GM21360 (cell line): ENCODE data around the gene SARNP.

Source experiments
- ATAC-seq: cut with Tn5 transposase; IDR thresholded peaks from one replicate; pipeline ENCODE4 v1.9.1; 2021; ENCODE audit warnings: mild to moderate bottlenecking, moderate library complexity; ENCODE audit not compliant: unreplicated experiment

SARNP gene

DNA sequence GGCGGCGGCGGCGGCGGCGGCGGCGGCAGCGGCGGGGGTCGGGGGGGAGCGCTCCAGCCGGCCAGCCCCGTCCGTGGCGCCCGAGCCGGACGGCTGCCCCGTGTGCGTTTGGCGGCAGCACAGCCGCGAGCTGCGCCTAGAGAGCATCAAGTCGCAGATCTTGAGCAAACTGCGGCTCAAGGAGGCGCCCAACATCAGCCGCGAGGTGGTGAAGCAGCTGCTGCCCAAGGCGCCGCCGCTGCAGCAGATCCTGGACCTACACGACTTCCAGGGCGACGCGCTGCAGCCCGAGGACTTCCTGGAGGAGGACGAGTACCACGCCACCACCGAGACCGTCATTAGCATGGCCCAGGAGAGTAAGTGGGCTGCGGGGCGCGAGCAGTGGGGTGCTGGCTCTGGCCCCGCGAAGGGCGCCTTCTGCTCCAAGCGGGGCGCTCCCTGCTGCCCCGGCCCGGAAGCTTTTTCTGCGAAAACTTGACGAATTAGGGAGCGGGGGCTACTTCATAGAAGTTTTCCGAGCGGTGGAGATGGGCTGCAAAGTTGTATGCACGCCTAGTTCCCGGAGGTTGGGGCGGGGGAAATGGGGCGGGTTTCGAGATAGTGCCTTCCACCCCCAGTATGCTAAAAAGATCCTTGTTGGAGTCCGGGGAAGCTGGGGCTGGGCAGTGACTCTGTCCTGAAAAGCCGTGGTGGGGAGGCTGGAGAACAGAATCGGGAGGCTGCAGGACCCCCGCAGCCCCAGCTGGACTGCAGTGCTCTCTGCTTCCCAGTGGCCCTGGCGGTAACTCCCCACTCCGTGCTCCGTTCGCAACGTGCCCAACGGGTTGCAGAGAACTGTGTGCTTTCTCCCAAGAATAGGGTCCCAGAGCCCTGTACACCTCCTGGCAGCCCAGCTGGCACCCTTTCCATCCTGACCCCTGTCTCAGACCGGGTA is 73.9 kb downstream of the SARNP start:
- ATAC-seq: peak; percentile 46

DNA sequence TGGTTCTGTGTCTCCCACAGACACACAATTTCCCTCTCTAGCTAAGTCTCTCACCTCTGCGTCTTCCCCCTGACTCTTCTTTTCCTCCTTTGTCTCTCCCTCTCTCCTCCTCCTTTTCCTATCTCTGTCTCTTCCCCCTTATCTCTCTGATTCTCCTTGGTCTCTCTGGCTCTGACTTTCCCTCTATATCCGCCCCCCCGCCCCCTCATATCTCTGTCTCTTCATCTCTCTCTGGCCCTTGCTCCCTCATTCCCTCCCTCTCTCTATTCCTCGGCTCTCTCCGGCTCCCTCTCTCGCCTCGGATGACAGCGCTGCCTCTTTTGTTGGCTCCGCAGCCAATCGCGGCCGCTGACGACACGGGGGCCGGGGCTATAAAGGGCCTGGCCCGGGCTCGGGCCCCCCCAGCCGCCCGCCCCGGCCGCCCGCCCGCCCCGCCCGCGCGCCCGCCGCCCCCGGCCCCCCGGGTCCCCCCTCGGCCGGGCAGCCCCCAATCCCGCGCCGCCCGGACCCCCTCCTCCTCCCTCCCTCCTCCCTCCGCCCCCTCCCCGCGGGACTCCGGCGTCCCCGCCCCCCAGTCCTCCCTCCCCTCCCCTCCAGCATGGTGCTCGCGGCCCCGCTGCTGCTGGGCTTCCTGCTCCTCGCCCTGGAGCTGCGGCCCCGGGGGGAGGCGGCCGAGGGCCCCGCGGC is 74.7 kb downstream of the SARNP start, which contains the start of gene GDF11:
Gene GDF11 (plus strand): TSS at position 404 of the 687 bp plus-strand sequence. CDS start 195 bp downstream, at position 599.
- ATAC-seq: peak; percentile 28

DNA sequence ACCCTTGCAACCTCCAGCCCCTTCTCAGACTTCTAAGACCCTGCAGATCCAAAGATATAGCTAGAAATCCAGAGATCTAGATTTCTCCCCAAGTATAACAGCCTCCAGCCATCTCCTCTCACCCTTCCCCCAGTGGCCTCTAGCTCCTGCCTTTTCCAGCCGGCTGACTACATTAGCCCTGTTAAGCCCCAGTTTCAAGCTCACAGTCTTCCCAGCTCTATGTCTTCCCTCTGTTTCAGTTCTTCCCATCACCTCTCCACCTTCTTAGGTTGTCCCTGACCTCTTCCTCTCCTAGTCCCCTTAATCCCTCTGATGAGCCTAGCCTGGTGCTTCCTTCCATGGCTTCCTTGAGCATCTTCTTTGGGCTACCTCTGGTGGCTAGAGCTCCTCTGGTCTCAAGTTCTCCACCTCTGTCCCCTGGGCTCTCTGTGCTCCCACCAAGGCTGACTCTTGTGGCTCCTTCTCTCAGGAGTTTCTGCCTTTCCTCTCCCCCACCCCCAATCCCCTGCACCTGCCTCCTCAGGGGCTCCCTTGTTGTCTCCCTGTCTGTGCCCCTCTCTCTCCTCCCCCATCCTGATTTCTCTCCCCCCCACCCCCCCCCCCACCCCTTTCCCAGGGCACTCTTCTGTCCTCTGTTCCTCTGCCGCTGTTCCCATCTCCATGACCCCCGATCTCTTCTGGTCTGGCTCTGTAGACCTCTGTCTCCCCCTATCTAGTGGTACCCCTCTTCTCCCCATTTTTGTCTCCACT is 75.4 kb downstream of the SARNP start:
- no peak for ATAC-seq

DNA sequence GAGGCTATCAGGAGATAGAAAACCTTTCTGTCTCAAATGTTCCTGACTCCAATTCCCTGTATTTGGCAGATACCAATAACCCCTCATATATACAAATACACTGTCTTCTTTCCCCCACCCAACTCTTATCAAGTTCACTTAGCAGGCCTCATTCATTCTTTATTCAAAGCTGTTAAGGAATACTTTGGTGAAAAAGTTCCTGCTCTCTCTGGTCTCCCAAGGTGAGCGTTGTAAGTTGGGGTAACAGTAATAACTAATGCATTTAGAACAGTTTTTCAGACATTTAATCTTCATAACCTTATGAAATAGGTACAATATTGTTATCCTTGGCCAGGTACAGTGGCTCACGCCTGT is 78.5 kb downstream of the SARNP start:
- no peak for ATAC-seq

DNA sequence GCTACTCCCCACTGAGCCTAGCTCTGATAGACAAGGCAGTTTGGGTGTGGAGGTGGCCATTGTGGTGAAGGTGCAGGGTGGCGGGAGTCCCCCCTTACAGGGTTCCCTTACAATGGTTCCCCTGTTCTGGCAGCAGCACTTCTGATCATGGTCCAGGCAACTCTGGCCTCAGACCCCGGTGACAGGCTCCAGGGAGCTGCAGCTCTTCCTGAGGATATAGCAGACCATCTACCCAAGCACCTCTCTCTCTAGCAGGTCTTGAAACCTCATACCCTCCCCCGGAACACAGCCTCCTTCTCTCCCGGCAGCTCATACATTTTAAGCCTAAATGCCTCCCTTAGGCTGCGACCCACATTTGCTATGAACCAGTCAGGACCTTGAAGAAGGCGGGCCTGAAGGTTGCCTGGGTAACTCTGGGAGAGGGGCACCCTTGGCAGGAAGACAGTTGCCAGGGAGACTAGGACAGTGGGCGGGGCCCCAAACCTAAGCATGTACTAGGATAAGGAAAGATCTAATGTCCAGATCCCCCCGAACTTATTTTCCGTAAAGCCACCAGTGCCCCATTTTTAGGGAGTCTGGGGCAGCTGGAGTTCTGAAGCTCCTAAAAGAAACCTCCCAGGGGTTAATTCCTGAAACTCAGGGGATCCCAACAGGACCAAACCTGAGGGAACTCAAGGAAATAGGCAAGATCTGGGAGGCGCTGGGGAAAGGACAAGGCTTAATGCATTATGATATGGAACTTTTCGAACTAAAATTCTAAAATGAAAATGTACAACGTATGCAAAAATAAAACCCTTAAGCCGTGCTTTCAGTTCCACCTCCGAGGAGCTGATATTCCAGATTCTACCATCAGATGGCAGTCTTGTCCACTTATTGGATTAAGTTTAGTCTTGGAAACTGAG is 79.2 kb downstream of the SARNP start:
- peak; percentile 75 for ATAC-seq

DNA sequence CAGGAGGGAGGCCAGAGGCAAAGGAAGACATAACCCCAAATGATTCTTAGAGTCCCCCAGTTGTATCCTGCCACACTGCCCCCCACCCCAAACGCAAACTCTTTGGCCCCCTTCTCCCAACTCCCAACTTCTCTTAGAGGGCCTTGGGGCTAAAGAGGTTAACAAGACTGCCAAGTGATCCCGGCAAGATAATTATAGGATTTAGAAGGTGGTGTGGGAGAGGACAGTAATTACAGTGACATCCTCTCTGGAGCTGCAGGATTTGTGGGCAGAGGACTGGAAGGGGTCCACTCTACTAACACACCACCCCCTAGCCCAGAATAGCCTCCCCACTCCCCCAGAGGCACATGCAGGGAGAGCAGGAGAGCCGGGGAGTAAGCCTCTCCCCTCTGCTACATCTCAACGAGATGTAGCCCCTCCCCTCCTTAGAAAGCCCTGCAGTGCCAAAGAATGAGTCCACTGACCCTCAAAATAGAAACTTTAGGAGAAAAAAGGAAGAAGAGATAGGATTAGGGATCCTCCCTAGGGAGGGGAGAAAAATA is 79.9 kb downstream of the SARNP start:
- peak; percentile 1 for ATAC-seq

DNA sequence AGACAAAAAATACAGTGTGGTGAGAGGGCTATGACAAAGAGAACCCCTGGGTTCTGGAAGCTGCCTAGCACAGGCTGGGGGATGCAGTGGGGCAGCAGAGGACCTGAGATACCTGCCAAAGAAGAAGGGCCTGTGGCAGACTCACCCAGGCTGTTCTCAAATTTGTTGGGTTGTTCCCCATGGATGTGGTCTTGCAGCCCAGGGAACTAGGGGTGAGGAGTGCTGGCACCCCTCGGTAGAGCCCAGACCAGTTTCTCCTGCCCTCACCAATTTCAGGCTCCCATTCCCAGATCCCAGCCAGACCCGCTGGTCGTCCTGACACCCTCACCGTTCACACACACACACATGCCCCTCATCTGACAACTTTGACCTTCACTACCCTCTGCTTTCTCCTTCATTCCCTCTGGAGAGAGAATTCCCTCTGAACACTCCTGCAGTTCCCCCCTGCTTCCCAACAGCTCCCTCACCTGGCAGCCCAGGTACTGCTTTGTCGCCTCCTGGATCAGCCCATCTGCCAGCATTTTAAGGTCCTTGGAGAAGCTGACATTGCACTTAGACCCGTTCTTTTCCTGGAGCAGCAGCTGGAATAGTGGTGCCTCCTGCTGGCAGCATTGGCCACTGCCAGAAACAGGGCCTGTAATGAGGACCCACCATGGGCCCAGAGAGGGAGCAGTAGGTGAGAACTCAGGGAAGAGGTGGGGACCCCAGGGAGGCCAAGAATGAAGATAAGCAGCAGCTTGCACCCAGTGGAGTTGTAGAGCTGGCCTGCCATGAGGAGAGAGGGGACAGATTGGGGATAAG is 80.5 kb downstream of the SARNP start:
- peak; percentile 47 for ATAC-seq

DNA sequence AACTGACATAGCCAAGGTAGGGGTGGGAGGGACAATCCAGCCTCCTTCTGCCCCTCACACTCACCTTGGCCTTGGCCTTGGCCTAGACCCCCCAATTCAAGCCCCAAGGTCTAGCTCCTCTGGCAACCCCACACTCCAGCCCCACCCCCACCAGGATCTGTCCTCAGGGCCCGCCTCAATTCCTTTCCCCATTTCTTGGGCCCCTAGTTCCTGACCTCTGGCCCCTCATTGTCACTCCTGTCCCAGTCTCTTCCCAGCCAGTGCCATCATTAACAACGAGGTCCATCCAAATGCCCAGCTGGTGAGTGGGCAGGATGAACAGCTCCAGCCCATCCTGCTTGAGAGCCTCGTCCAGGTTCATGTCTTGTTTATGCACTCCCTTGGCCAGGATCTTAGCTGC is 81.4 kb downstream of the SARNP start:
- no peak for ATAC-seq

DNA sequence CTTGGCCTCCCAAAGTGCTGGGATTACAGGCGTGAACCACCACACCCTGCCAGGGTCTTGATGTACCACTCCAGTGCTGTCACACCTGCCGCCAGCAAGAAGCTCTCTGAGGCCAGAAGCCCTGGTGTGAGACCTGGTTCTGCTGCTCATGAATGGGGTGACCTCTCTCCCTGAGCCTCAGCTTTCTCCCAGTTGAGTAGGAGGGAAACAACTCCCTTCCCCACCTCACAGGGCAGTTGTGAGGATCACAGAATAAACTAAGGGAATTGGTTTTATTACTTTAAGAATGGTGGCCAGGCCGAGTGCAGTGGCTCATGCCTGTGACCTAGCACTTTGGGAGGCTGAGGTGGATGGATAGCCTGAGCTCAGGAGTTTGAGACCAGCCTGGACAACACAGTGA is 82.9 kb downstream of the SARNP start:
- ATAC-seq: no peak

DNA sequence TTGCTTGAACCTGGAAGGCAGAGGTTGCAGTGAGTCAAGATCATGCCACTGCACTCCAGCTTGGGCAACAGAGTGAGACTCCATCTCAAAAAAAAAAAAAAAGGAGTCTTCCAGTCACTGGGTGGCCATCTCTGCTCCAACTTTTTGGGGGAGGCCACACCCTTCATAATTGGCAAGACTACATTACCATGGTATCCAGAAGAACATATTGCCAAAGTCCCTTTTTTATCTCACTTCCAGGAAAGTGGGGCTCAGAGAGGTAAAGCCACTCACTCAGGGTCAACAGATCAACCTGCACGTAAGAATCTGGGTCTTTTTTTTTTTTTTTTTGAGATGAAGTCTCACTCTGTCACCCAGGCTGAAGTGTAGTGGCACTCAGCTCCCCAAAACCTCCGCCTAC is 83.7 kb downstream of the SARNP start:
- ATAC-seq: no peak

DNA sequence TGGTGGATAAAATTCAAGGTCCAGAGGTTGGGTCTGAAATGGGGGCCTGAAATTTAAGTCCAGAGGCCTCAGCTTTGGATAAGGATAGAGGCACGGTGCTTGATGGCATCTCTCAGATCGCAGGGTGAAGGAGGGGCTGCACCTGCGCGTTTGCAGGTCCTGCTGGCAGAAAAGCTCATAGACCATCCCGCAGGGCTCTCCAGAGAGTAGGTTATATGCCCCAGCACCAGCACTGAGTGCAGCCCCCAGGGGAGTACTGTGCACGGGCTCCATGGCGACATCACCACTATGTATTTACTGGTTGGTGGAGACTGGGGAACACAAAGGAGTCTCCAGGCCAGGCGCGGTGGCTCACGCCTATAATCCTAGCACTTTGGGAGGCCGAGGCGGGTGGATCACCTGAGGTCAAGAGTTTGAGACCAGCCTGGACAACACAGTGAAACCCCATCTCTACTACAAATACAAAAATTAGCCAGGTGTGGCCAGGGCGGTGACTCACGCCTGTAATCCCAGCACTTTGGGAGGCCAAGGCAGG is 84.4 kb downstream of the SARNP start:
- no peak for ATAC-seq

DNA sequence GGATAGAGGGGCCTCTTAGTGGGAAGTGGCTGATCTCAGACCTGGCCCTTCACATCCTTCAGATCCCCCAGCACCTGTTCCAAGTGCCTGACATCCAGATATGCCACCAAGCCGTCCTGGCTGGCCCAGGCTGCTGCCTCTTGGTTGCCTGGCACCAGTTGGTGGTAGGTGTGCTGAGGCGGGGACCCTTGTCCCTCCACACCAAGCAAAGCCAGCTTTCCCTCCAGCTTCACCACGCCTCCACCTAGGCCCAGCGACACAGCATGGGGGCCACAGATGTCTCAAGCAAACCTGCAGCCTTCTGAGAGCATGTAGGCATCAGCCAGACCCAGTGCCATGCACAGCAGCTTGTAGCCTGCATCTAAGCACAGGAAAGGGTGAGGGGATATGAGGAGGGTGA is 85.2 kb downstream of the SARNP start:
- no peak for ATAC-seq

DNA sequence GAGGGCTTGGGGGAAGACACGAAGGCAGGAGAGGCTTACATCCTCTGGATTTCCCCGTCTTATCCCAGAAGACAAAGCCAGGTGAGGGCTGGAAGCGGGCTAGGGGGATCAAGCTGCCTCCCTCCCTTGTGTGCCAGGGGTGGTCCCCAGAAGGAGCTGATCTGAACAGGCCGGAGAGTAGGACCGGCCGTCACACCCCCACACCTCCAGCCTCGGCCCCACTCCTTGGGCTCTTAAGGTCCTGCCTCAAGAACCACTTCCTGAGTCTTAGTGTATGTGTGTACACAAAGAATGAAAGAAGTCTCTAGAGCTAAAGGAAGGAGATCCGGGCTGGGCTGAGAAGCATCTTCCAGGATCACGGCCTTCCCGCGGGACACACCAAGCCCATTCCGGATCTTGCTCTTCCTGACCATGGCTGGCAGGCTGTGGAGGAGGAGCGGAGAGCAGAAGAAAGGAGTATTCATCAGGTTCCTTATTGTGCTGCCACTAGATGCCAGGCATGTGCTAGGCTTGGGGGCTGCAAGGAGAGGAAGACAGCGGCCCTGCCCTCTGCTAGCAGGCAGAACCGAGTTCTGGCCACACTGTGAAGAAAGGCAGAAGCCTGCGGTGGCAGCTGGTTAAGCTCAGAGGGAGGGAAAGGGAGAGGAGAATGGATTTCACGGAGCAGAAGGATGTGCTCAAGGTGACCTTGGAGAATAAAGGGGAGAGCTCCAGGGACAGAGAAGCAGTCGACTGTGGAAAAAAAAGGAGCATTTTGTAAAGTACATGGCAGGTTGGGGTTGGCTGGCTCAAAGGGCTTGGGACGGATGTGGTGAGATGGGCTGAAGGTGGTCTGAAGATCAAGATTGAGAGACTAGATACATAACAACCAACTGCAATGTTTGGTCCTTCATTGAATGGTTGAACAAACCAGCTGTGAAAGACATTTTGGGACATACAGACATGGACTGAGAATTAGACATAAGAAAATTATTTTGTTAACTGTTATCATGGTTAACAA is 87.4 kb downstream of the SARNP start:
- peak; percentile 30 for ATAC-seq

DNA sequence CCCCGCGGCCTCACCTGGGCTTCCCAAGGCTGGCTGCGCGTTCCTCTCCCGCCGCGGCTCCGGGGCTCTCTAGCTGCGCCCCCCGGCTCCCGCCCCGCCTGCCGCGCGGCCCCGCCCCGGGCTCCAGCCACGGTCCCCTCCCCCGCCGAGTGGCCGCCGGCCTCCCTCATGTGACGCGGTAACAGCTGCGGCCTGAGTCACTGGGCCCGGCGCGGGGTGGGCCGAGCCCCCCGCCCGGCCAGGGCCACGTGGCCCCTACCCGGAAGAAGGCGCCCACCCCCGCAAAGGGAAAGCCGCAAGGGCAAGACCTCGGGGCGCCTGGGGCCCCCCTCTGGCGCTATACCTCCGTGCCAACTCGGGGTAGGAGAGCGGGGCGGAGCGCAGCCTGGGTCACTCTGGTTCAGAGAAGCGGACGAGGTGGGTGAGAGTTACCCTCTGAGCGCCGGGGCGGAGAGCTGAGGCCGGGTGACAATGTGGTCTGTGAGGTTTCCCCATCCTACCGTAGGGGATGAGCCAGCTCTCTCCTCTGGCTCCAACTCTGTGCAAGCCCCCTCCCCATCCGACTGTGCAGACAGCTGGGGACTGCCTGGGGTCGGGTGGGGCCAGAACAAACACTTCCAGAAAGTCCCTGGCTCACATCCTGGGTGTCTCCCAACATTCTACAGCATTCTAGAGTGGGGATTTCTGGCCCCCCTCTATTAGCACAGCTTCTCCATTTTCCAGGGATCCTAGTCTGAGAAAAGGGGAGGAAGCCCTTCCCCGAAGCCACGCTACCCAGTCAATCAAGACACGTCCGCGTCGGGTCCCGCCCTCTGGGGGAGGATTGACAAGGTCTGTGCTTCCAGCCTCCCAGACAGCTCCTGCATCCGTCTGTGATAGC is 88.3 kb downstream of the SARNP start, which contains the start of gene CD63:
Gene CD63 (minus strand): TSS at position 71 of the 880 bp plus-strand sequence. CDS start 668 bp downstream, outside the sequence.
- ATAC-seq: peak; percentile 69

DNA sequence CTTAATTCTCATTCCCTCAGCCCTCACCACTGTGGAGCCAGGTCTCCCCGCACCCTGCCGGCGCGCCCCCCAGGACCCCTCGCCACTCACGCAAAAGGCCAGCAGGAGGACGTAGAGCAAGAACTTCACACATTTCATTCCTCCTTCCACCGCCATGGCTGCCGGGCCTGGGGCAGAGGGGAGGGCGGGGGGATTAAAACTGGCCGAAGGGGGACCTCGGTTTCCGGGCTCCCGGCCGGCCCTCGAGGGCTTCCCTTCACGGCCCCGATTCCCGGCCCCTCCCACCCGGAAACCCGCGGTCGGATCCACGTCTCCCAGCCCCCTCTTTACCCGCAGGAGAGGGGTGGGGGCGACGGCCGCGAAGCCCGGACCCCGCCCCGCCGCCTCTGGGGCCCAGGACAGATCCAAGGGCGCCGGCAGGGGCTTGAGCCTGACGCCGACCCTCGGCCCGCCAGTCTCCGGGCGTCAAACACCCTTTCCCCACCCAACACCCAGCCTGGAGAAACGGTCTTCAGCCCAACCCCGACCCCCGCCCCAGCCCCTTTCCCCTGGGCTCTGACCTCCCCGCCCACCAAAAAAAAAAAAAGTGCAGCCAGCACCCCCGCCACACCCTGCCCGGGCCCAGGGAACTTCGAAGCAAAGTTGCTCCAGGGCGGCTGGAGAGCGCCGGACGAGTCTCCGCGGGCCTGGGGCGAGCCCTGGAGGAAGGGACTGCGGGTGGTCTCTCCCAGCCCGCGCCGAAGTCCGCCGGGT is 89.2 kb downstream of the SARNP start:
- peak; percentile 9 for ATAC-seq

DNA sequence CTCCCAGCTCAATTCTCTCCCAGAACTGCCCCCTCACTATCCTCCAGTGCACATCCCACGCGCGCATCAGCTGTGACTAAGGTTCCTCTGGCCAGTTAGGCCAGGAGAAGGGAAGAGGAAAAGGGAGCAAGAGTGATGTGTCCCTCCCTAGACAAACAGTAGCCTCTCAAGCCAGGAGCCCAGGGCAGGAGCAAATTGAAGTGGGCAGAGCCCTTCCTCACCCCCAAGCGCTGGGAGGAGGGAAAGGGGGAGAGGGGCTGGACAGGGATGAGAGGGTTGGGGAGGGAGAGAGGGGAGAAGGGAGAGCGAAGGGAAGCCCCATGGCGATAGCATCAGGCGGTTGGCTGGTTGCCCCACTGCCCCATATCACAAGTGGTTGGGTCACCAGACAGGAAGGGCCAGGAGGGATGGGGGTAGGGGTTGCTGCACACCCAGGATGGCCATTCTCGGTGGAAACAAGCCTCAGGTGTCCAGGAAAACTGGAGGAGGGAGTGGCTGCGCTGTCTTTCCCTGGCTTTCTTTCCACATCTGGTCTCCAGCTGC is 89.8 kb downstream of the SARNP start:
- no peak for ATAC-seq
